CD1c-positive myeloid dendritic cell (primary cell): ENCODE measurements around the gene NIP7.

Experiments
- DNase-seq: peaks from one replicate; pipeline ENCODE4 v3.0.0-alpha.2; 2016; ENCODE audit errors: extremely low spot score

The NIP7 gene

GRCh38 chr16:69318911-69319289 is 20.7 kb upstream of the NIP7 start:
- DNase-seq = no peak

- no peak for DNase-seq
Measured at GRCh38 chr16:69319381-69319780, 20.2 kb upstream of the NIP7 start.

- DNase-seq = no peak
Measured at GRCh38 chr16:69319826-69320739, 19.5 kb upstream of the NIP7 start.

- no peak for DNase-seq
Measured at GRCh38 chr16:69320740-69321073, 18.9 kb upstream of the NIP7 start.

GRCh38 chr16:69321080-69321479 is 18.5 kb upstream of the NIP7 start:
- no peak for DNase-seq

- no peak for DNase-seq
Measured at GRCh38 chr16:69322343-69322742, 17.2 kb upstream of the NIP7 start.

- DNase-seq = no peak
Measured at GRCh38 chr16:69323415-69323814, 16.2 kb upstream of the NIP7 start.

GRCh38 chr16:69324013-69324531 is 15.5 kb upstream of the NIP7 start:
- DNase-seq = peak; percentile 52

GRCh38 chr16:69324585-69325253 is 14.9 kb upstream of the NIP7 start:
- DNase-seq = no peak

- no peak for DNase-seq
Measured at GRCh38 chr16:69325784-69326171, 13.8 kb upstream of the NIP7 start.

- no peak for DNase-seq
Measured at GRCh38 chr16:69326172-69326873, 13.2 kb upstream of the NIP7 start.

GRCh38 chr16:69327585-69328310 is 11.8 kb upstream of the NIP7 start:
- no peak for DNase-seq

- DNase-seq = no peak
Measured at GRCh38 chr16:69328854-69329316, 10.7 kb upstream of the NIP7 start.

- DNase-seq = no peak
Measured at GRCh38 chr16:69329369-69330285, 9.9 kb upstream of the NIP7 start.

GRCh38 chr16:69330286-69331109 is 9.1 kb upstream of the NIP7 start, which contains the start of gene PDF:
Gene PDF (minus strand): TSS chr16:69330588. CDS start chr16:69330570, 18 bp downstream.
- DNase-seq = peak; percentile 93

- no peak for DNase-seq
Measured at GRCh38 chr16:69334696-69335095, 4.9 kb upstream of the NIP7 start.

- DNase-seq = no peak
Measured at GRCh38 chr16:69338557-69339288, 849 bp upstream of the NIP7 start.

- peak; percentile 3 for DNase-seq
Measured at GRCh38 chr16:69340095-69340644, 598 bp downstream of the NIP7 start.

GRCh38 chr16:69344171-69344570 is 4.6 kb downstream of the NIP7 start:
- no peak for DNase-seq
